ENCODE measurements around the gene TCF7L1. TPM values are rescaled to one million over a fixed set of nuclear protein-coding genes. Genes with fewer than 3 reads are reported as not detected.

TCF7L1 gene
- total and polyA plus RNA-seq, 2 of the 13 experiments (the other 11 are each of a cell fraction or from before 2014, with no cell fraction given), result 0.04 to 0.15 TPM

DNA sequence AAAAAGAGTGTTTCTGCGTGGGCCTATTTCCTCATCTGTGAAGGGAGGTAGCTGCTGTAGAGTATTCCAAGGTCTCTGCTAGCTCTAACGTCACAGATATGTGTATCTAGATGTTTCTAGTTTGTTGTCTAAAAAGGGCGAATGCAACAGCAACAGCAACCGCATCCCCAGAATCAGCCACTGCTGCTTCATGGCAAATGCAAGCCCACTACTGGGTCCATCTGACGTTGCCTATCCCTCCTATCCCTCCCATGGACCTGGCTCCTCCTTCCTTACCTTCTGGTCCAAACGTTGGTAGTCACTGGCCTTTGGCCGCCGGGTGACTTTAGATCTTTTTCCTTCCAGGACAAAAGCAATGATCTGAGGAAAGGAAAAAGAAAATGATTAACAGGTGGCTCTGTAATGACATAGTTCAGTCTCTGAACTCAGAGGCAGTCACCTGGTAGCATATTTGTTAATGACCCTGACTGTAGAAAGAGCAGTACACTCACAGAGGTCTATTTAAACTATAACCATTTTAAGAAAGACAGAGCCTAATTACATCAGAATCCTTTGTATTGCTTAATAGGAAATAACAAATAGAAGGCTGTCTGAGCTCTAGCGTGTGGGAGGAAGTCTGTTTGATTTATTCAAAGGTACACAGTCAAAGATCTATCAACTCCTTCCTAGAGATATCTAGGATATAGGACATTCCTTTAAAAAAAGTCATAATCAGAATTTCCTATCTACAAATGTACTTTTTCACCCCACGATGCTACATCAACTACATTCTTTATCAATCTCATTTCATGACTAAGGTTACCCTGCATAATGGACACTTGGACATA lies 191.7 kb downstream of the TCF7L1 start (continued):
- TF ChIP-seq, protein P1, sequence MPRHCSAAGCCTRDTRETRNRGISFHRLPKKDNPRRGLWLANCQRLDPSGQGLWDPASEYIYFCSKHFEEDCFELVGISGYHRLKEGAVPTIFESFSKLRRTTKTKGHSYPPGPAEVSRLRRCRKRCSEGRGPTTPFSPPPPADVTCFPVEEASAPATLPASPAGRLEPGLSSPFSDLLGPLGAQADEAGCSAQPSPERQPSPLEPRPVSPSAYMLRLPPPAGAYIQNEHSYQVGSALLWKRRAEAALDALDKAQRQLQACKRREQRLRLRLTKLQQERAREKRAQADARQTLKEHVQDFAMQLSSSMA (CRISPR knock-in tag; IDR thresholded peaks at IDR 0.05), result 0 out of 2 replicates have a peak, but pooled peaks have one; percentile 50
- TF ChIP-seq ETV5 (CRISPR knock-in tag; IDR thresholded peaks at IDR 0.05; ENCODE audit: borderline replicate concordance) (peak; percentile 71; the same call in 1 of the 2 replicates), SRSF4 (IDR thresholded peaks at IDR 0.05; ENCODE audit: low read depth, low read length, poor library complexity, severe bottlenecking) (no peak), EHMT2 (IDR thresholded peaks at IDR 0.05; ENCODE audit: borderline replicate concordance, low read depth, low read length) (no peak), GZF1 (CRISPR knock-in tag; IDR thresholded peaks at IDR 0.05) (no peak), FLYWCH1 (CRISPR knock-in tag; IDR thresholded peaks at IDR 0.05) (no peak), BCL6 (CRISPR knock-in tag; IDR thresholded peaks at IDR 0.05) (peak; percentile 99), ZNF775 (CRISPR knock-in tag; IDR thresholded peaks at IDR 0.05; ENCODE audit: borderline replicate concordance) (no peak), BRCA1 (CRISPR knock-in tag; IDR thresholded peaks at IDR 0.05) (no peak; the same call in 1 of the 2 replicates), ARID2 (CRISPR knock-in tag; IDR thresholded peaks at IDR 0.05; ENCODE audit: borderline replicate concordance) (0 out of 2 replicates have a peak, but pooled peaks have one; percentile 59), SRF (IDR thresholded peaks at IDR 0.05; ENCODE audit: low read depth, low read length) (peak; percentile 39; the same call in 1 of the 2 replicates), MEIS1 (CRISPR knock-in tag; IDR thresholded peaks at IDR 0.05; ENCODE audit: borderline replicate concordance) (no peak), ZNF773 (CRISPR knock-in tag; IDR thresholded peaks at IDR 0.05; ENCODE audit: borderline replicate concordance) (no peak), FOXC1 (CRISPR knock-in tag; IDR thresholded peaks at IDR 0.05; ENCODE audit: borderline replicate concordance) (no peak)
- TF ChIP-seq, protein P2, sequence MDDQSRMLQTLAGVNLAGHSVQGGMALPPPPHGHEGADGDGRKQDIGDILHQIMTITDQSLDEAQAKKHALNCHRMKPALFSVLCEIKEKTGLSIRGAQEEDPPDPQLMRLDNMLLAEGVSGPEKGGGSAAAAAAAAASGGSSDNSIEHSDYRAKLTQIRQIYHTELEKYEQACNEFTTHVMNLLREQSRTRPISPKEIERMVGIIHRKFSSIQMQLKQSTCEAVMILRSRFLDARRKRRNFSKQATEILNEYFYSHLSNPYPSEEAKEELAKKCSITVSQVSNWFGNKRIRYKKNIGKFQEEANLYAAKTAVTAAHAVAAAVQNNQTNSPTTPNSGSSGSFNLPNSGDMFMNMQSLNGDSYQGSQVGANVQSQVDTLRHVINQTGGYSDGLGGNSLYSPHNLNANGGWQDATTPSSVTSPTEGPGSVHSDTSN (CRISPR knock-in tag; IDR thresholded peaks at IDR 0.05; ENCODE audit: borderline replicate concordance), result no peak
- TF ChIP-seq, protein P3, sequence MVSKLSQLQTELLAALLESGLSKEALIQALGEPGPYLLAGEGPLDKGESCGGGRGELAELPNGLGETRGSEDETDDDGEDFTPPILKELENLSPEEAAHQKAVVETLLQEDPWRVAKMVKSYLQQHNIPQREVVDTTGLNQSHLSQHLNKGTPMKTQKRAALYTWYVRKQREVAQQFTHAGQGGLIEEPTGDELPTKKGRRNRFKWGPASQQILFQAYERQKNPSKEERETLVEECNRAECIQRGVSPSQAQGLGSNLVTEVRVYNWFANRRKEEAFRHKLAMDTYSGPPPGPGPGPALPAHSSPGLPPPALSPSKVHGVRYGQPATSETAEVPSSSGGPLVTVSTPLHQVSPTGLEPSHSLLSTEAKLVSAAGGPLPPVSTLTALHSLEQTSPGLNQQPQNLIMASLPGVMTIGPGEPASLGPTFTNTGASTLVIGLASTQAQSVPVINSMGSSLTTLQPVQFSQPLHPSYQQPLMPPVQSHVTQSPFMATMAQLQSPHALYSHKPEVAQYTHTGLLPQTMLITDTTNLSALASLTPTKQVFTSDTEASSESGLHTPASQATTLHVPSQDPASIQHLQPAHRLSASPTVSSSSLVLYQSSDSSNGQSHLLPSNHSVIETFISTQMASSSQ (IDR thresholded peaks at IDR 0.05; ENCODE audit: low read depth), result peak; percentile 96
- TF ChIP-seq, protein P3 (CRISPR knock-in tag; IDR thresholded peaks at IDR 0.05; ENCODE audit: borderline replicate concordance), result peak; percentile 95
- TF ChIP-seq, protein P4, sequence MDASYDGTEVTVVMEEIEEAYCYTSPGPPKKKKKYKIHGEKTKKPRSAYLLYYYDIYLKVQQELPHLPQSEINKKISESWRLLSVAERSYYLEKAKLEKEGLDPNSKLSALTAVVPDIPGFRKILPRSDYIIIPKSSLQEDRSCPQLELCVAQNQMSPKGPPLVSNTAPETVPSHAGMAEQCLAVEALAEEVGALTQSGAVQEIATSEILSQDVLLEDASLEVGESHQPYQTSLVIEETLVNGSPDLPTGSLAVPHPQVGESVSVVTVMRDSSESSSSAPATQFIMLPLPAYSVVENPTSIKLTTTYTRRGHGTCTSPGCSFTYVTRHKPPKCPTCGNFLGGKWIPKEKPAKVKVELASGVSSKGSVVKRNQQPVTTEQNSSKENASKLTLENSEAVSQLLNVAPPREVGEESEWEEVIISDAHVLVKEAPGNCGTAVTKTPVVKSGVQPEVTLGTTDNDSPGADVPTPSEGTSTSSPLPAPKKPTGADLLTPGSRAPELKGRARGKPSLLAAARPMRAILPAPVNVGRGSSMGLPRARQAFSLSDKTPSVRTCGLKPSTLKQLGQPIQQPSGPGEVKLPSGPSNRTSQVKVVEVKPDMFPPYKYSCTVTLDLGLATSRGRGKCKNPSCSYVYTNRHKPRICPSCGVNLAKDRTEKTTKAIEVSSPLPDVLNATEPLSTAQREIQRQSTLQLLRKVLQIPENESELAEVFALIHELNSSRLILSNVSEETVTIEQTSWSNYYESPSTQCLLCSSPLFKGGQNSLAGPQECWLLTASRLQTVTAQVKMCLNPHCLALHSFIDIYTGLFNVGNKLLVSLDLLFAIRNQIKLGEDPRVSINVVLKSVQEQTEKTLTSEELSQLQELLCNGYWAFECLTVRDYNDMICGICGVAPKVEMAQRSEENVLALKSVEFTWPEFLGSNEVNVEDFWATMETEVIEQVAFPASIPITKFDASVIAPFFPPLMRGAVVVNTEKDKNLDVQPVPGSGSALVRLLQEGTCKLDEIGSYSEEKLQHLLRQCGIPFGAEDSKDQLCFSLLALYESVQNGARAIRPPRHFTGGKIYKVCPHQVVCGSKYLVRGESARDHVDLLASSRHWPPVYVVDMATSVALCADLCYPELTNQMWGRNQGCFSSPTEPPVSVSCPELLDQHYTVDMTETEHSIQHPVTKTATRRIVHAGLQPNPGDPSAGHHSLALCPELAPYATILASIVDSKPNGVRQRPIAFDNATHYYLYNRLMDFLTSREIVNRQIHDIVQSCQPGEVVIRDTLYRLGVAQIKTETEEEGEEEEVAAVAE (CRISPR knock-in tag; IDR thresholded peaks at IDR 0.05; ENCODE audit: borderline replicate concordance), result peak; percentile 51; the same call in 1 of the 2 replicates

All from HepG2 (cell line).